H9 (cell line): ENCODE measurements around the gene ADM. TPM values are rescaled to one million over a fixed set of nuclear protein-coding genes. Genes with fewer than 3 reads are reported as not detected.

ENCODE experiments used
- DNase-seq: peaks from one replicate; pipeline ENCODE4 v3.0.0-alpha.2; 2017
- H2AFZ ChIP-seq: one replicate; pipeline ENCODE4 v1.6.1; 2013; ENCODE audit warnings: mild to moderate bottlenecking, low read length, control low read depth, moderate library complexity
- H2AK5ac ChIP-seq: 2 replicates; pipeline ENCODE4 v1.6.1; 2013; ENCODE audit warnings: low read length, control low read depth, mixed read lengths; ENCODE audit not compliant: insufficient read length
- H2BK120ac ChIP-seq: one replicate; pipeline ENCODE4 v1.6.1; 2013; ENCODE audit warnings: low read depth, mild to moderate bottlenecking, low read length, control low read depth, inconsistent platforms; ENCODE audit not compliant: poor library complexity, severe bottlenecking
- H2BK12ac ChIP-seq: 2 replicates; pipeline ENCODE4 v1.6.1; 2013; ENCODE audit warnings: low read length, control low read depth, mixed read lengths, low read depth; ENCODE audit not compliant: insufficient read length
- H2BK15ac ChIP-seq: 2 replicates; pipeline ENCODE4 v1.6.1; 2013; ENCODE audit warnings: low read depth, low read length, control low read depth
- H2BK20ac ChIP-seq: one replicate; pipeline ENCODE4 v1.6.1; 2013; ENCODE audit warnings: low read depth, mild to moderate bottlenecking, low read length, control low read depth, inconsistent platforms; ENCODE audit not compliant: poor library complexity, severe bottlenecking
- H2BK5ac ChIP-seq: 2 replicates; pipeline ENCODE4 v1.6.1; 2013; ENCODE audit warnings: low read length, control low read depth, mixed read lengths; ENCODE audit not compliant: insufficient read length
- H3K14ac ChIP-seq: 2 replicates; pipeline ENCODE4 v1.6.1; 2013; ENCODE audit warnings: low read length, control low read depth; ENCODE audit not compliant: insufficient read depth
- H3K18ac ChIP-seq: 2 replicates; pipeline ENCODE4 v1.6.1; 2013; ENCODE audit warnings: low read depth, mild to moderate bottlenecking, mixed read lengths, low read length, control low read depth; ENCODE audit not compliant: insufficient read length
- H3K23ac ChIP-seq: 2 replicates; pipeline ENCODE4 v1.6.1; 2013; ENCODE audit warnings: low read length, control low read depth, mixed read lengths, low read depth; ENCODE audit not compliant: insufficient read length
- H3K23me2 ChIP-seq: 2 replicates; pipeline ENCODE4 v1.6.1; 2013; ENCODE audit warnings: low read depth, mild to moderate bottlenecking, mixed read lengths, low read length, control low read depth; ENCODE audit not compliant: insufficient read length, poor library complexity, severe bottlenecking
- H3K27ac ChIP-seq: 2 replicates; pipeline ENCODE4 v1.5.1; 2013; ENCODE audit warnings: low read length, control low read depth, mixed read lengths, low read depth; ENCODE audit not compliant: insufficient read length
- H3K27me3 ChIP-seq: 2 replicates; pipeline ENCODE4 v1.6.1; 2013; ENCODE audit warnings: low read length, control low read depth, inconsistent platforms; ENCODE audit not compliant: insufficient read depth
- H3K4ac ChIP-seq: 2 replicates; pipeline ENCODE4 v1.6.1; 2013; ENCODE audit warnings: low read depth, mild to moderate bottlenecking, control low read depth, inconsistent platforms, low read length, moderate library complexity
- H3K4me1 ChIP-seq: 2 replicates; pipeline ENCODE4 v1.6.1; 2013; ENCODE audit warnings: low read length, control low read depth, inconsistent platforms; ENCODE audit not compliant: insufficient read depth
- H3K4me2 ChIP-seq: 2 replicates; pipeline ENCODE4 v1.6.1; 2013; ENCODE audit warnings: low read length, control low read depth, mixed read lengths; ENCODE audit not compliant: insufficient read length, insufficient read depth
- H3K56ac ChIP-seq: 2 replicates; pipeline ENCODE4 v1.6.1; 2013; ENCODE audit warnings: low read depth, mild to moderate bottlenecking, mixed read lengths, low read length, control low read depth; ENCODE audit not compliant: insufficient read length
- H3K79me1 ChIP-seq: 2 replicates; pipeline ENCODE4 v1.6.1; 2013; ENCODE audit warnings: low read depth, mild to moderate bottlenecking, moderate library complexity, low read length, control low read depth, inconsistent platforms; ENCODE audit not compliant: insufficient read depth, poor library complexity, severe bottlenecking
- H3K79me2 ChIP-seq: 2 replicates; pipeline ENCODE4 v1.6.1; 2013; ENCODE audit warnings: low read length, control low read depth, inconsistent platforms; ENCODE audit not compliant: insufficient read depth
- H3K9ac ChIP-seq: 2 replicates; pipeline ENCODE4 v1.6.1; 2013; ENCODE audit warnings: low read length, control low read depth, mixed read lengths; ENCODE audit not compliant: insufficient read length; ENCODE audit errors: extremely low read depth
- H3K9me3 ChIP-seq: one replicate; pipeline ENCODE4 v1.6.1; 2013; ENCODE audit warnings: low read depth, low read length, inconsistent platforms; ENCODE audit not compliant: control insufficient read depth
- H3T11ph ChIP-seq: one replicate; pipeline ENCODE4 v1.6.1; 2013; ENCODE audit warnings: mild to moderate bottlenecking, low read length, control low read depth, inconsistent platforms
- H4K20me1 ChIP-seq: one replicate; pipeline ENCODE4 v1.6.1; 2013; ENCODE audit not compliant: control insufficient read depth, insufficient read length, insufficient read depth
- H4K5ac ChIP-seq: 2 replicates; pipeline ENCODE4 v1.6.1; 2013; ENCODE audit warnings: low read depth, mild to moderate bottlenecking, mixed read lengths, low read length, control low read depth; ENCODE audit not compliant: insufficient read length
- H4K8ac ChIP-seq: replicated peaks from 2 replicates; pipeline ENCODE4 v1.6.1; 2013; ENCODE audit warnings: low read length, control low read depth, mixed read lengths, low read depth; ENCODE audit not compliant: insufficient read length
- H4K91ac ChIP-seq: 2 replicates; pipeline ENCODE4 v1.6.1; 2013; ENCODE audit warnings: low read depth, mild to moderate bottlenecking, moderate library complexity, mixed read lengths, low read length, control low read depth; ENCODE audit not compliant: insufficient read length
- H3K27ac Mint-ChIP-seq, 3 experiments: 2 replicates in 2 of 3; 3 replicates in 1 of 3; pipeline ENCODE4 v1.8.0; 2020 to 2021; ENCODE audit warnings: mixed read lengths in 3 of 3, mild to moderate bottlenecking in 1 of 3, moderate library complexity in 1 of 3
- H3K27me3 Mint-ChIP-seq: 2 replicates; pipeline ENCODE4 v1.8.0; 2021; ENCODE audit warnings: low read depth, mild to moderate bottlenecking, moderate library complexity, mixed read lengths
- H3K36me3 Mint-ChIP-seq, 3 experiments: 2 replicates in 2 of 3; 3 replicates in 1 of 3; pipeline ENCODE4 v1.8.0; 2020 to 2021; ENCODE audit warnings: low read depth in 3 of 3, mixed read lengths in 3 of 3; ENCODE audit not compliant: insufficient read depth in 1 of 3
- H3K4me1 Mint-ChIP-seq, 2 experiments: 2 replicates each; pipeline ENCODE4 v1.8.0; 2020; ENCODE audit warnings: mixed read lengths in 2 of 2
- H3K4me3 Mint-ChIP-seq, 2 experiments: 2 replicates in 1 of 2; 3 replicates in 1 of 2; pipeline ENCODE4 v1.8.0; 2020 to 2021; ENCODE audit warnings: mild to moderate bottlenecking in 2 of 2, mixed read lengths in 2 of 2, moderate library complexity in 1 of 2
- H3K9me3 Mint-ChIP-seq, 2 experiments: 2 replicates in 1 of 2; 3 replicates in 1 of 2; pipeline ENCODE4 v1.8.0; 2020; ENCODE audit warnings: mild to moderate bottlenecking in 2 of 2, mixed read lengths in 2 of 2, moderate library complexity in 1 of 2
- WGBS: extraction: QIAGEN DNeasy Blood & Tissue Kit; methylation state at CpG from one replicate; pipeline ENCODE4 v1.1.7; 2013; ENCODE audit warnings: missing lambda C conversion rate, low lambda C conversion rate, mixed read lengths; ENCODE audit not compliant: insufficient read length; ENCODE audit errors: extremely low coverage; 5-methylcytosine and 5-hydroxymethylcytosine counted together
- total RNA-seq: library from RNA; stranded (reverse); gene quantifications from 2 replicates; pipeline ENCODE4 v1.2.1, GENCODE V29; 2021
- TF ChIP-seq, protein P1 (sequence below): fragments of 200-600 bp; sonication (generic); conservative IDR thresholded peaks from 3 replicates; pipeline ENCODE4 v1.8.0; 2021; ENCODE audit warnings: antibody characterized with exemption, mild to moderate bottlenecking

The ADM gene
- total RNA-seq, 1 experiment from 2014 or later: 99.1 TPM

DNA sequence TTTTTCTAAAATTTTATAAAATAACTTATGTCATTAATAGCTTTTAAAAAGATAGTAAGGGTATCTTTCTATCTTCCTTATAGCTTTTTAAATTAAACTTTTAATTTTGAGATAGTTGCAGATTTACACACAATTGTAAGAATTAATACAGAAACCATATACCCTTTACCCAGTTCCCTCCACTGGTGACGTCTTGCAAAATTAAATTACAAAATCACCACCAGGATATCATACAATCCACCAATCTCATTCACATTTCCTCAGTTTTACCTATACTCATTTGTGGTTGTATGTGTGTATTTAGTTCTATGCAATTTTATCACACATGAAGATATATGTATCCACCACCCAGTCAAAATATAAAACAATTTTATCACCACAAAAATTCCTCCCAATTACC lies 20.9 kb upstream of the ADM start:
- Mint-ChIP-seq H3K27me3 (no peaks in the 10 kb centered on the region), H3K4me3 (no peak overlapping the region), H3K4me1 (peaks cover 12 to 18% of the 10 kb centered on the region in 2 experiments), H3K27ac (no peak overlapping the region), H3K9me3 (no peaks in the 10 kb centered on the region), H3K36me3 (peaks cover 0 to 3% (median 1%) of the 10 kb centered on the region in 3 experiments; a peak in 3 of 7 replicates)
- Histone ChIP-seq H2AFZ (no peak overlapping the region), H3K9ac (no peak overlapping the region), H3K56ac (no peak overlapping the region), H3K79me1 (no peaks in the 10 kb centered on the region), H2BK5ac (no peak overlapping the region), H3K23ac (no peak overlapping the region), H3K23me2 (no peaks in the 10 kb centered on the region), H3K14ac (no peak overlapping the region), H2BK15ac (no peak overlapping the region), H2BK12ac (no peak overlapping the region), H3K4ac (no peak overlapping the region), H2BK120ac (no peak overlapping the region), H4K5ac (no peak overlapping the region), H3K79me2 (peaks cover 4% of the 10 kb centered on the region; the same call in 1 of the 2 replicates), H3K4me1 (no peaks in the 10 kb centered on the region), H4K8ac (no peak overlapping the region), H4K91ac (no peak overlapping the region), H4K20me1 (no peaks in the 10 kb centered on the region), H3T11ph (no peak overlapping the region), H2AK5ac (no peak overlapping the region), H3K9me3 (no peaks in the 10 kb centered on the region), H3K27ac (no peak overlapping the region), H3K27me3 (no peaks in the 10 kb centered on the region), H3K18ac (no peak overlapping the region), H2BK20ac (no peak overlapping the region), H3K4me2 (no peak overlapping the region)
- no CpG with 5 or more reads among the region's 1 CpG for WGBS
- TF ChIP-seq, protein P1, sequence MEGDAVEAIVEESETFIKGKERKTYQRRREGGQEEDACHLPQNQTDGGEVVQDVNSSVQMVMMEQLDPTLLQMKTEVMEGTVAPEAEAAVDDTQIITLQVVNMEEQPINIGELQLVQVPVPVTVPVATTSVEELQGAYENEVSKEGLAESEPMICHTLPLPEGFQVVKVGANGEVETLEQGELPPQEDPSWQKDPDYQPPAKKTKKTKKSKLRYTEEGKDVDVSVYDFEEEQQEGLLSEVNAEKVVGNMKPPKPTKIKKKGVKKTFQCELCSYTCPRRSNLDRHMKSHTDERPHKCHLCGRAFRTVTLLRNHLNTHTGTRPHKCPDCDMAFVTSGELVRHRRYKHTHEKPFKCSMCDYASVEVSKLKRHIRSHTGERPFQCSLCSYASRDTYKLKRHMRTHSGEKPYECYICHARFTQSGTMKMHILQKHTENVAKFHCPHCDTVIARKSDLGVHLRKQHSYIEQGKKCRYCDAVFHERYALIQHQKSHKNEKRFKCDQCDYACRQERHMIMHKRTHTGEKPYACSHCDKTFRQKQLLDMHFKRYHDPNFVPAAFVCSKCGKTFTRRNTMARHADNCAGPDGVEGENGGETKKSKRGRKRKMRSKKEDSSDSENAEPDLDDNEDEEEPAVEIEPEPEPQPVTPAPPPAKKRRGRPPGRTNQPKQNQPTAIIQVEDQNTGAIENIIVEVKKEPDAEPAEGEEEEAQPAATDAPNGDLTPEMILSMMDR: no peak
- no peak for DNase-seq
